DND-41 (cell line): ENCODE data around the gene PANK4.

Experiments
- ATAC-seq: fragments of 200-7000 bp; cut with Tn5 transposase; 3 replicates; pipeline ENCODE4 v1.9.1; 2021; ENCODE audit warnings: low read depth; ENCODE audit not compliant: insufficient read depth
- DNase-seq: peaks from one replicate; pipeline ENCODE4 v3.0.0-alpha.2; 2020
- H2AFZ ChIP-seq: 2 replicates; pipeline ENCODE4 v1.6.0; 2012; ENCODE audit warnings: low read depth, low read length
- H3K27ac ChIP-seq: 2 replicates; pipeline ENCODE4 v1.5.1; 2012; ENCODE audit warnings: low read length, inconsistent platforms
- H3K27me3 ChIP-seq: fragments of 200-600 bp; sonication (generic); 2 replicates; pipeline ENCODE4 v1.6.0; 2012; ENCODE audit warnings: low read length, mild to moderate bottlenecking, inconsistent platforms; ENCODE audit not compliant: insufficient read depth, poor library complexity
- H3K36me3 ChIP-seq: 2 replicates; pipeline ENCODE4 v1.5.1; 2012; ENCODE audit warnings: low read length, inconsistent platforms; ENCODE audit not compliant: insufficient read depth
- H3K4me1 ChIP-seq: 2 replicates; pipeline ENCODE4 v1.5.1; 2012; ENCODE audit warnings: mild to moderate bottlenecking, low read length; ENCODE audit not compliant: insufficient read depth
- H3K4me2 ChIP-seq: 2 replicates; pipeline ENCODE4 v1.6.0; 2012; ENCODE audit warnings: mild to moderate bottlenecking, moderate library complexity, low read length, inconsistent platforms; ENCODE audit not compliant: insufficient read depth
- H3K4me3 ChIP-seq, 2 experiments: fragments of 200-600 bp in 1 of 2; shearing (Covaris generic) in 1 of 2; 2 replicates each; pipeline ENCODE4 v1.5.1; 2012 to 2016; ENCODE audit warnings: inconsistent platforms in 2 of 2, low read length in 2 of 2, mild to moderate bottlenecking in 2 of 2, low read depth in 1 of 2, moderate library complexity in 1 of 2
- H3K79me2 ChIP-seq: 2 replicates; pipeline ENCODE4 v1.6.0; 2012; ENCODE audit warnings: low read length, inconsistent platforms; ENCODE audit not compliant: insufficient read depth
- H3K9ac ChIP-seq: 2 replicates; pipeline ENCODE4 v1.6.0; 2012; ENCODE audit warnings: low read depth, mild to moderate bottlenecking, inconsistent platforms, low read length, moderate library complexity
- H3K9me3 ChIP-seq: 2 replicates; pipeline ENCODE4 v1.5.1; 2012; ENCODE audit warnings: low read length, moderate library complexity, mild to moderate bottlenecking, inconsistent platforms; ENCODE audit not compliant: insufficient read depth, severe bottlenecking
- H4K20me1 ChIP-seq: 2 replicates; pipeline ENCODE4 v1.6.0; 2012; ENCODE audit warnings: low read length; ENCODE audit not compliant: insufficient read depth
- CTCF ChIP-seq: IDR thresholded peaks from 2 replicates; pipeline ENCODE4 v1.5.1; 2012; ENCODE audit warnings: borderline replicate concordance, low read length, moderate library complexity, mild to moderate bottlenecking; ENCODE audit not compliant: poor library complexity, severe bottlenecking; ENCODE audit errors: extremely low read depth
- EZH2 ChIP-seq: IDR thresholded peaks from 3 replicates; pipeline ENCODE4 v1.6.1; 2012; ENCODE audit warnings: borderline replicate concordance, low read depth, mild to moderate bottlenecking, moderate library complexity, low read length, inconsistent platforms; ENCODE audit not compliant: severe bottlenecking

The PANK4 gene

DNA sequence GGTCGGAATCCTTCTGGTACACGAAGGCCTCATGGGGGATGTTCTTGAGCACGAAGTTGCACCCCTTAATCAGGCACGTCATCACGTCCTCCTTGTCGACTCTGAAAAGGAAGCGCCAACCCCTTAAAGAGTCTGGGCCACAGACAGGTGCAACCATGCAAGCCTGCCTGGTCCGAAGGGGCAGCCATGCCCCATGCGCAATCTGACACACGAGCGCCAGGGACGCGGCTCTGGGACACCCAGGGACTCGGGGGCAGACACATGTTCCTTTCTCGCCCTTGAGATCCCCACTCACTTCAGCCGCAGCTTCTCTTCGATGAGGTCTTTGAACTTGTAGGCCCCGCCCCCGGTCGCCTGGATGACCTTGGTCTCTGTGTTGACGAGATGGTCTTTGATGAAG is 5.6 kb downstream of the PANK4 start:
- Histone ChIP-seq H3K27ac (no peak overlapping the region), H2AFZ (no peak overlapping the region), H3K36me3 (peaks cover 79% of the 10 kb centered on the region), H3K27me3 (no peaks in the 10 kb centered on the region), H3K79me2 (peaks cover 48% of the 10 kb centered on the region), H3K4me2 (no peak overlapping the region), H3K4me1 (peaks cover 28% of the 10 kb centered on the region), H3K4me3 (no peak overlapping the region), H4K20me1 (peaks cover 86% of the 10 kb centered on the region), H3K9me3 (no peaks in the 10 kb centered on the region), H3K9ac (no peak overlapping the region)
- DNase-seq (no peak), ATAC-seq (no peak)
- TF ChIP-seq CTCF (no peak), EZH2 (no peak)

DNA sequence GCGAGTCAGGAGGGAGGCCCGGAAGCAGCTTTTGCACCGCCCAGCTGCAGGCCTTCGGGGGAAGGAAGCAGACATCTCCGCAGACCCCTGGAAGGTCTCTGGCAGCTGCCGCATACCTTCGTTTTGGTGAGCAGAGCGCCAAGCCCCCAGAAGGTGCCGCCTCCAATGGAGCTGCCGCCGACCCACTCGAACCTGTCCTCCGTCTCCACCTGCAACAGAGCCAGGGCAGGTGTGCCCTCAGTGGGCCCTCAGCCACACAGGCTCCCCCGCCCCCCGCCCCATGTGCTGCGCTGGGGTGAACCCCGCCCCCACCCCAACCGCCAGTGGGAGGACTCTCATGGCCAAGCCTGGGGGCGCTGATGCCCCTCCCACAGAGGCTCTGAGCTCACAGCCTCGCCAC is 6.2 kb downstream of the PANK4 start:
- TF ChIP-seq EZH2: no peak
- Histone ChIP-seq H3K4me1 (peaks cover 23% of the 10 kb centered on the region), H3K79me2 (peaks cover 42% of the 10 kb centered on the region), H3K9me3 (no peaks in the 10 kb centered on the region), H2AFZ (no peak overlapping the region), H3K36me3 (peaks cover 82% of the 10 kb centered on the region), H3K4me3 (no peak overlapping the region), H4K20me1 (peaks cover 86% of the 10 kb centered on the region), H3K9ac (no peak overlapping the region), H3K4me2 (no peak overlapping the region), H3K27ac (no peak overlapping the region), H3K27me3 (no peaks in the 10 kb centered on the region)
- no peak for DNase-seq
- no peak for ATAC-seq

- Histone ChIP-seq H3K79me2 (peaks cover 37% of the 10 kb centered on the region), H3K4me3 (no peak overlapping the region), H3K9me3 (no peaks in the 10 kb centered on the region), H3K9ac (no peak overlapping the region), H4K20me1 (peaks cover 86% of the 10 kb centered on the region), H3K27me3 (no peaks in the 10 kb centered on the region), H3K4me2 (no peak overlapping the region), H2AFZ (no peak overlapping the region), H3K36me3 (peaks cover 86% of the 10 kb centered on the region), H3K4me1 (peaks cover 19% of the 10 kb centered on the region), H3K27ac (no peak overlapping the region)
- DNase-seq: no peak
- TF ChIP-seq EZH2: no peak
- TF ChIP-seq CTCF: no peak
- ATAC-seq: no peak
Measured at GRCh38 chr1:2519729-2520128, 6.7 kb downstream of the PANK4 start.

- peaks cover 13% of the 10 kb centered on the region for H3K4me1 ChIP-seq
- H3K4me3 ChIP-seq: no peak overlapping the region
- H3K9ac ChIP-seq: no peak overlapping the region
- H3K27ac ChIP-seq: no peak overlapping the region
- H3K27me3 ChIP-seq: no peaks in the 10 kb centered on the region
- peaks cover 31% of the 10 kb centered on the region for H3K79me2 ChIP-seq
- DNase-seq: no peak
- H3K4me2 ChIP-seq: no peak overlapping the region
- H3K9me3 ChIP-seq: no peaks in the 10 kb centered on the region
- no peak overlapping the region for H2AFZ ChIP-seq
- TF ChIP-seq CTCF (no peak), EZH2 (no peak)
- H3K36me3 ChIP-seq: peaks cover 87% of the 10 kb centered on the region
- ATAC-seq: no peak
- peaks cover 82% of the 10 kb centered on the region for H4K20me1 ChIP-seq
Measured at GRCh38 chr1:2519029-2519685, 7.2 kb downstream of the PANK4 start.
